Stimulated activated naive CD8-positive, alpha-beta T cell treated with anti-CD3 and anti-CD28 coated beads, Interleukin-15, amount 100 ng/mL, for 72 hours (primary cell): ENCODE results near the gene EFTUD2.
"Not testable (repeated sequence)": the region's sequence is repeated elsewhere in the genome, so short reads cannot be mapped to it uniquely, and the experiment has no call there.

Experiments used
- ATAC-seq: fragments of 150-1000 bp; cut with Tn5 transposase; 2 replicates; pipeline ENCODE4 v1.10.0; 2021; ENCODE audit warnings: mild to moderate bottlenecking, moderate library complexity
- DNase-seq, 2 donors: peaks; one replicate each; pipeline ENCODE4 v3.0.0; 2021 to 2022
- H3K27ac Mint-ChIP-seq, 2 donors: one replicate each; pipeline ENCODE4 v1.8.0; 2022; ENCODE audit warnings: mild to moderate bottlenecking in 2 of 2, mixed read lengths in 2 of 2, moderate library complexity in 2 of 2
- H3K27me3 Mint-ChIP-seq: one replicate; pipeline ENCODE4 v1.8.0; 2022; ENCODE audit warnings: mixed read lengths
- H3K4me1 Mint-ChIP-seq: one replicate; pipeline ENCODE4 v1.8.0; 2022; ENCODE audit warnings: mild to moderate bottlenecking, mixed read lengths
- H3K4me3 Mint-ChIP-seq, 2 donors: one replicate each; pipeline ENCODE4 v1.8.0; 2022; ENCODE audit warnings: mild to moderate bottlenecking in 2 of 2, mixed read lengths in 2 of 2, moderate library complexity in 1 of 2
- H3K9me3 Mint-ChIP-seq, 2 donors: one replicate each; pipeline ENCODE4 v1.8.0; 2022; ENCODE audit warnings: mixed read lengths in 2 of 2

Gene EFTUD2

DNA sequence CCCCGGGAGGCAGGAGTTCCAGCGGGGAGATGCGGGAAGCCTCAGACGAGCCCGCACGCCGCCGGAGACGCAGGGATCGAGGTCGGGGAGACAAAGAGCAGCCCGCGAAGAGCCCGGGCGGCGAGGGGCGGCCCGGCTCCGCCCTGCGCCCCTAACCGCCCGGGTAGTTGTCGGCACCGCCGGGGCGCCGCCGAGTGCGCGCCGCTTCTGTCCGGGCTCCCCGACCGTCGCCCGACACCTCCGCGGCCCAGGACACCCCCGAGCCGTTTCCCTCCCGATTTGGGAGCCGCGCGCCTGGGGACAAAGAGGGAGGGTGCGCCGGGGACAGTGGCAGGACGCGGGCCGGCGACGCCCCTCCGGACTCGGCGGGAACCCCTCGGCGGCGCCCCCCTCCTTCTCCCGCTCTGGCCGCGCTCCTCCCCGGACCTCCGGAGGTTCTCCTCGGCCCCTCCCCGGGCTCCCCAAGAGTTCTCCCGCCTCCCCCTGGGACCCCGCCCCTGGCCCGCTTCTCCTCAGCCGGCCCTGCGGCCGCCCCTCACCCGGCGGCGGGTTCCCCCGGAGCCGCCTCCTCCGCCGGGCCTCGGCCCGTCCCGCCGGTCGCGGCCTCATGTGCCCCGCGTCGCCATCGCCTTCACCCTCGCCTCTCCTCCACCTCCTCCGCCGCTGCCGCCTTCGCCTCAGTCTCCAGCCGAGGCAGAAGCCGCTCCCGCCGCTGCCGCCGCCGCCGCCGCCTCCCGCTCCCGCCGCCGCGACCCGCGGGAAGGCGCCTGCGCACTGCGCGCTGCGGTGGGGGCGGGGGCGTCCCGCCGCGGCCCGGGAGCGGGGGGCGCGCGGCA is 69.5 kb downstream of the EFTUD2 start, which contains the start of gene GJC1:
Gene GJC1 (minus strand): TSS at position 765 of the 836 bp plus-strand sequence. CDS start 24,470 bp downstream, outside the sequence.
- ATAC-seq = peak; percentile 81
- DNase-seq = peak; percentile 21 to 22
- Mint-ChIP-seq H3K9me3 (no peaks in the 10 kb centered on the region), H3K27ac (peak within 1 kb of the TSS; percentile 76 to 86), H3K4me3 (peak within 1 kb of the TSS; percentile 86 to 92), H3K4me1 (peaks cover 16% of the 10 kb centered on the region), H3K27me3 (peaks cover 61% of the 10 kb centered on the region)

DNA sequence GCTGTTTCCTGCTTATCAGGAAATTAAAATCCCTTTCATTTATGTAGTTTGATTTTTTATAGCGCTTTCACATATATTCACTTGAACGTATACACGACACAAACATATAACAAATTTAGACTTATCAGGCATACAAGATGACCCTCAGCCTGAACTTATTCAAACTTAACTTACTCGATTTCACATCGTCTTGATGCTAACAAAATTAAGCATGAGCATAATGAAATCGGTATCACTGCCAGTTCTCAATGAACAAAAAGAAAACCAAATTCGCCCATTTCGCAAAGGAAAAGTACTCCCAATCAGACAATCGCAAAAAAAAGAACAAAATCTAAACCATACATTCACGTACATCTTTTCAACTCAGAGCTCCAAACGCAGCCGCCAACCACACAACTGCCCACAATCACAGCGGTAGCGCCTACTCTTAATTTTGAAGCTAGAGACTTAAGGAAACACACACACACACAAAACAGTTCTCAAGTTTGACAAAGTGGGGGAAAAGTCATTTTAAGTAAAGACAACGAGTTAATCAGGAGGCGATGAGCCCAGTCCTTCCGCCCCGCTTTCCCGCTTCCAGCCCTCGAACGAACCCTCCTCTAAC is 70.2 kb downstream of the EFTUD2 start:
- H3K27me3 Mint-ChIP-seq = peaks cover 68% of the 10 kb centered on the region
- peak overlapping the region; percentile 76 to 86 for H3K27ac Mint-ChIP-seq
- H3K4me3 Mint-ChIP-seq = peak overlapping the region; percentile 86 to 92
- DNase-seq (peak in 1 of 2 donors; percentile 6), ATAC-seq (no peak)
- peaks cover 16% of the 10 kb centered on the region for H3K4me1 Mint-ChIP-seq
- no peaks in the 10 kb centered on the region for H3K9me3 Mint-ChIP-seq

DNA sequence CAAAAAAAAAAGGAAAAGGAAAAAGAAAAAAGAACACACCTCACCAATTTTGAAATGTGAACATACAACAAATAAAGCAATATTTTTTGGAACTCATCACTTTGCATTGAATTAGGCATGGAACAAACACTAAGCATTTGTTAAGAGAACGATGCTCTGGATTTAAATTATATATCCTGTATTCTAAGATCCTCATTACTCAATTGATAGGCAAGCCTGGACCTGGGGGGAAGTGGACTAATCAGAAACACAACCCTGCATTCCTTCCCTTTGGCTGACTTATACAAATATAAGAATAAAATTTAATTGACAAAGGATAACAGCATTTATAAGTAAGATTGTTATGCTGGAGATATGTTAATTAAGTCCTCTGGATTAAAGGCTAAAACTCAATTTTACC is 71.4 kb downstream of the EFTUD2 start:
- Mint-ChIP-seq H3K4me3 (no peak overlapping the region), H3K9me3 (no peaks in the 10 kb centered on the region), H3K27ac (no peak overlapping the region), H3K27me3 (peaks cover 72% of the 10 kb centered on the region), H3K4me1 (peaks cover 16% of the 10 kb centered on the region)
- no peak for DNase-seq
- no peak for ATAC-seq

DNA sequence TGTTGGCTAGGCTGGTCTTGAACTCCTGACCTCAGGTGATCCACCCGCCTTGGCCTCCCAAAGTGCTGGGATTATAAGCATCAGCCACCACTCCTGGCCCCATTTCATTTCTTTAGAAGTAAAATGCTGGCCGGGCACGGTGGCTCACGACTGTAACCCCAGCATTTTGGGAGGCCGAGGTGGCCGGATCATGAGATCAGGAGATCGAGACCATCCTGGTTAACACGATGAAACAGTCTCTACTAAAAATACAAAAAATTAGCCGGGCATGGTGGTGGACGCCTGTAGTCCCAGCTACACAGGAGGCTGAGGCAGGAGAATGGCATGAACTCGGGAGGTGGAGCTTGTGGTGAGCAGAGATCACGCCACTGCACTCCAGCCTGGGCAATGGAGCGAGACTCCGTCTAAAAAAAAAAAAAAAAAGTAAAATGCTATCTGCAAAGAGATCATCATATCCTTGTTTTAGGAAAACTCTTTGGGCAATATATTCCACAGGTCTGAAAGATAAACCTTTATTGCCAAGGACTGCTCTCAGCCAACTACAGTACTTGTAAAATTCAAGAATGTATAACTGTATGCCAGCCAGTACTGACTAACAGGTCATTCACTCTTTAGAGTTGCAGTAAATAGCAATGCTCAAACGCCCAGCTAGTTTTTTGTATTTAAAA is 73.0 kb downstream of the EFTUD2 start:
- ATAC-seq (no peak), DNase-seq (no peak)
- H3K27ac Mint-ChIP-seq = no peak overlapping the region
- H3K27me3 Mint-ChIP-seq = peaks cover 57% of the 10 kb centered on the region
- H3K9me3 Mint-ChIP-seq = no peaks in the 10 kb centered on the region
- H3K4me1 Mint-ChIP-seq = peaks cover 16% of the 10 kb centered on the region
- H3K4me3 Mint-ChIP-seq = no peak overlapping the region

DNA sequence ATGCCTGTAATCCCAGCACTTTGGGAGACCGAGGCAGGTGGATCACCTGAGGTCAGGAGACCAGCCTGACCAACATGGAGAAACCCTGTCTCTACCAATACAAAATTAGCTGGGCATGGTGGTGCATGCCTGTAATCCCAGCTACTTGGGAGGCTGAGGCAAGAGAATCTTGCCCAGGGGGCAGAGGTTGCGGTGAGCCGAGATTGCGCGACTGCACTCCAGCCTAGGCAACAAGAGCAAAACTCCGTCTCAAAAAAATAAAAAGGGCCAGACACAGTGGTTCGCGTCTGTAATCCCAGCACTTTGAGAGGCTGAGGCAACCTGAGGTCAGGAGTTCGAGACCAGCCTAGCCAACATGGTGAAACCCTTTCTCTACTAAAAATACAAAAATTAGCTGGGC is 74.0 kb downstream of the EFTUD2 start:
- not testable (repeated sequence) for H3K4me3 Mint-ChIP-seq, H3K9me3 Mint-ChIP-seq, H3K27ac Mint-ChIP-seq, ATAC-seq, DNase-seq
- peaks cover 12% of the 10 kb centered on the region for H3K4me1 Mint-ChIP-seq
- H3K27me3 Mint-ChIP-seq = peaks cover 47% of the 10 kb centered on the region

DNA sequence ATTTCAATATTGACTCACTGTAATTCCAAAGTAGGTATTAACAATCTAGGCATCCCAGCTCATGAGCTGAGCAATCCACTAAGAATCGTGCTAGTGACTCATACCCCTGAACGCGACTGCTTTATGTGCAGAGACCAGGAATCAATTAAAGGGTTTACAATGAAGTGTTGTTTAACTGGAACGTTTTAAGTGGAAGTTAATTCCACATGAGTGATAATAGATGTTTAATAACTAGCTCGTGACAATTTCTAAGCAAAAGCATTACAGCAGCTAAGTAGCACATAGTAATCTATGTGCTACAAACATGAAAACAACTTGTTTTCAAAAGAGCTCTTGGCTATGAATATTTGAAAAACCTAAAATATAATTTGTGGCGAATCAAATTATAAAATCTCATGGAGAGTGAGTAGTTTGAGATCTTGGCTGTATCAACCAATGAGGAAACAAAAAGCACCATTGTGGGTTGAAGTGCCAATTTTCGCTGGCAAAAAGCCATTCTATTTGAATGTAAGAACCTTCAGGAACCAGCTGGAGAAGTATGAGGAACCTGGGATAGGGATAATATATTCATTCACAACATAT is 78.5 kb downstream of the EFTUD2 start:
- no peak overlapping the region for H3K4me3 Mint-ChIP-seq

DNA sequence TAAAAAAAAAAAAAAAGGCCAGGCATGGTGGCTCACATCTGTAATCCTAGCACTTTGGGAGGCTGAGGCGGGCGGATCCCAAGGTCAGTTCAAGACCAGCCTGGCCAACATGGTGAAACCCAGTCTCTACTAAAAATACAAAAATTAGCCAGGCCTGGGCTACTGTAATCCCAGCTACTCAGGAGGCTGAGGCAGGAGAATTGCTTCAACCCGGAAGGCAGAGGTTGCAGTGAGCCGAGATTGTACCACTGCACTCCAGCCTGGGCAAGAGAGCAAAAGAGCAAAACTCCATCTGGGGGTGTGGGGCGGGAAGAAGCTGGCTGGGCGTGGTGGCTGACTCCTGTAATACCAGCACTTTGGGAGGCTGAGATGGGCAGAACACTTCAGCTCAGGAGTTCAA is 80.7 kb downstream of the EFTUD2 start:
- H3K9me3 Mint-ChIP-seq, H3K27ac Mint-ChIP-seq, H3K4me1 Mint-ChIP-seq, ATAC-seq, H3K4me3 Mint-ChIP-seq, H3K27me3 Mint-ChIP-seq, DNase-seq: not testable (repeated sequence)

More for the DNA sequence above, 78.5 kb downstream of the EFTUD2 start:
- H3K27ac Mint-ChIP-seq = no peak overlapping the region
- DNase-seq = no peak
- H3K9me3 Mint-ChIP-seq = no peaks in the 10 kb centered on the region
- H3K4me1 Mint-ChIP-seq = no peaks in the 10 kb centered on the region
- no peak for ATAC-seq
- peaks cover 15% of the 10 kb centered on the region for H3K27me3 Mint-ChIP-seq

DNA sequence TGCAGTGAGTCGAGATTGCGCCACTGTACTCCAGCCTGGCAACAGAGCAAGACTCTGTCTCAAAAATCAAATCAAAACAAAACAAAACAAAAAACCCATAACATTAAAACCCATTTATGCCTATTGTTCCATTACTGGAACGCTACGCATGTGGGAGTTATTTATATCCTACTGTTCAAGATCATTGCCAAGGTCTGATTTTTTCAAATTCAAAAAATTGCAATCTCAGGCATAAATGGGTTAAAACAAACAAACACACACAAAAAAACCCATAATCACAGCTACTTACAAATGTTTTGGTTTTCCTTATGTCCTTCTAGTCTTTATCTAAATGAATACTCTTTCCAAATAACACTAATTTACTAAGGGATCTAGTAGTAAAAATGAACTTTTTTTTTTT is 87.0 kb downstream of the EFTUD2 start:
- Mint-ChIP-seq H3K4me1 (no peaks in the 10 kb centered on the region), H3K27ac (no peak overlapping the region), H3K4me3 (no peak overlapping the region), H3K9me3 (no peaks in the 10 kb centered on the region), H3K27me3 (no peaks in the 10 kb centered on the region)
- ATAC-seq (no peak), DNase-seq (no peak)

DNA sequence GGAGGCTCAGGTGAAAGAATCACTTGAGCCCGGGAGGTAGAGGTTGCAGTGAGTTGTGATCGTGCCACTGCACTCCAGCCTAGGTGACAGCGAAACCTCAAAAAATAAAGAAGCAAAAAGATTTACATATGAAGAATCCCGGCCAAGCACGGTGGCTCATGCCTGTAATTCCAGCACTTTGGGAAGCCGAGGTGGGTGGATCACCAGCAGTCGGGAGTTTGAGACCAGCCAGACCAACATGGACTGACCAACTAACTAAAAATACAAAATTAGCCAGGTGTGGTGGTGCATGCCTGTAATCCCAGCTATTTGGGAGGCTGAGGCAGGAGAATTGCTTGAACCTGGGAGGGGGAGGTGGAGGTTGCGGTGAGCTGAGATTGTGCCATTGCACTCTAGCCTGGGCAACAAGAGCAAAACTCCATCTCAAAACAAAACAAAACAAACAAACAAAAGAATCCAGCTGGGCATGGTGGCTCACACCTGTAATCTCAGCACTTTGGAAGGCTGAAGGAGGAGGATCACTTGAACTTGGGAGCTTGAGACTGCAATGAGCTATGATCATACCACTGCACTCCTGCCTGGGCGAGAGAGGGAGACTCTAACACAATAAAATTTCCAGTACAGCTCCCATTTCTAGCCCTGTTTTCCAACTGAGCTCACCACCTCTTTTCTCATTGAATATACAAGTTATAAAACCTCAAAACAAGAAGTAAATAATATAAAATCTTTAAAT is 90.4 kb downstream of the EFTUD2 start:
- not testable (repeated sequence) for DNase-seq, ATAC-seq, H3K4me1 Mint-ChIP-seq, H3K27ac Mint-ChIP-seq, H3K27me3 Mint-ChIP-seq, H3K9me3 Mint-ChIP-seq, H3K4me3 Mint-ChIP-seq

DNA sequence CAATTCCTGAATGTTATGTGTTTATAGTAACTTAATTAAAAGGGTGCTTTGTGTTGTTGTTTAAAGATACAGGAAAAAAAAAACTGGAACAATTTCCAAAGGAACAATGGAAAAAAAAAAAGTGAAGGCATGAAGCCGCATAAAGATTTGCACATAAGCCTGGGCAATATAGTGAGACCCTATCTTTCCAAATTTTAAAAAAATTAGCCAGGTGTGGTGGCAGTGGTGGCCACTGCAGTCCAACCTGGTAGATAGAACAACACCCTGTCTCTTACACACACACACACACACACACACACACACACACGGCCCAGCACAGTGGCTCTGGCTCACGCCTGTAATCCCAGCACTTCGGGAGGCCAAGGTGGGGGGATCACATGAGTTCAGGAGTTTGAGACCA is 91.1 kb downstream of the EFTUD2 start:
- no peaks in the 10 kb centered on the region for H3K27me3 Mint-ChIP-seq
- DNase-seq = no peak
- H3K27ac Mint-ChIP-seq = no peak overlapping the region
- H3K4me3 Mint-ChIP-seq = no peak overlapping the region
- H3K9me3 Mint-ChIP-seq = no peaks in the 10 kb centered on the region
- ATAC-seq = no peak
- no peaks in the 10 kb centered on the region for H3K4me1 Mint-ChIP-seq

DNA sequence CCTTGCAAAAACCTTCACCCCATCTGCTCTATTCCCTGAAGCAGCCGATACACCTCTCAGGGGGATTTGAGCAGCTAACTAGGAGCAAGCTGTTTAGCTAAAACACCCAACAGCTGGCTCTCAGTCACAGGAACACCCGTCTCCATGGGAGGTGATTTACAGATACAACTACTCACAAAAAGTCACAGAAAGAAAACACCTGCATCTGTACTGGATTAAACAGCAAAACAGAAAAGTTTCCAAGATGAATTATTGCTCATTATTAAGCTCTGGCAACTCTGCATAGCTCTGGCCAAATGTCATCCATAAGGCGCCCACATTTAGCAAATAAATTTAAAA is 91.5 kb downstream of the EFTUD2 start:
- Mint-ChIP-seq H3K27me3 (no peaks in the 10 kb centered on the region), H3K27ac (no peak overlapping the region), H3K4me1 (no peaks in the 10 kb centered on the region), H3K4me3 (no peak overlapping the region), H3K9me3 (no peaks in the 10 kb centered on the region)
- no peak for ATAC-seq
- DNase-seq = no peak

DNA sequence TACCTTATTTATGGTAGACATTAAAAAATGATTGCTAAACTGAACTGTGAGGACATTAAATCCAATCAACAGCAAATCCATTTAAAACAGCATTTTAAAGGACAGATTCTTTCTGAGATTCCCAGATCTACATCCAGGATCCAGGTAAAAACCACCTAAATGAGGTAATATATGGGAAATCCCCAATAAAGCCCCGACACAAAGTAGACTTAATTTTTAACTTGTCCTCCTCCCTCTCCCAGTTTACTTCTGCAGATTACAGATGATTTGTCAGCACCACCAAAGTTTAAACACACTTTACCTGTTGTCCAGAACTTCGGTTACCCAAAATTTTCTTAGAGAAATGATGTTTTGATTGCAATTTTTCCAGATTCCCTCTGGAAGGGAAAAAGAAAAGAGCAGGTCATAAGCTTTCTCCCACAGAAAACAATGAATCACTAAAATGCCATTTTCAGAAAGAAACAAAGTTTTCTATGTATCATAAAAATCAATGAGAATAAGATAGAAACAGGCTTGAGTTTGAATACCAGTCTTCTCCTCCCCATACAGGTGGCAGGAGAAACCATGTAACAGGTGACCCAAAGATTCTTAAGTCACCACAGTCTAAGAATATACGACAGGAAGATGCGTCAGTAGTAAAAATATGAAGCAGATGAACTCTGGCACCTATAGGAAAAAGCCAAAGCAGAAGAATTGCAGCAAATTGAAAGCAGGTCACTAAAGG is 92.0 kb downstream of the EFTUD2 start:
- DNase-seq = no peak

DNA sequence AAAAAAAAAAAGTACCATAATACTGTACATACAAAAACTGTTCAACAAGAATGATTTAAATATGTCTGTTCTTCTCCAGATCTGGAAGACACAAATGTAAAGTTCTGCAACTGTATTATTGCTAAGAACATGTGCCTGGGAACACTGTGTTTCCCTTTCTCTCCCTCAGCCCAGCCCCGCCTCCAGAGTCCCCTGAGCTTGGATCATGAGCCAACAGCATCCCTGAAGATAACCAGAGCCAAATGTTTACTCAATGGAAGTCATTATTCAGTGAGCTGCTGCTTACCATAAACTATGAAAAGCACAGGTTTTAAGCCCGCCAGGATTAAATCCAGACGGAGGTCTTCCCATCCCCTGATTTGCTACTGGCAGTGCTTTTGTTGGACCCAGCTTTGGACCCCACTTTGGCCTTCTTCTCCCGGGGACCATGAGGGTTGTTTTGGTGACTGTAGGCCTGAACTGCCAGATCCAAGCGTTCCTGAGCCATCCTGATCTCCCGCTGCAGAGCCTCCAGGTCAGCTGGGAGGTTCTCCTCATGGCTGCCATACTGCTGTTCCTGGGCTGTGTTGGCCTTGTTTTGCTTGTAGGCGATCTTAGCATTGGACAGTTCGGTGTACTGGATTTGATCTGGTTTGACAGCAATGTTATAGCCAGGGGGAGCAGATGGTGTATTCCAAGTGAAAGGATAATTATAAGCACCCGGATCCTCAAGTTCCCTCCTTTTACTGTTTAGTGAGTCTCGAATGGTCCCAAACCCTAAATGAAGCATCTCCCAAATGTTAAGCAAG is 94.7 kb downstream of the EFTUD2 start:
- DNase-seq = no peak
- H3K4me3 Mint-ChIP-seq = no peak overlapping the region
- no peaks in the 10 kb centered on the region for H3K27me3 Mint-ChIP-seq
- no peak for ATAC-seq
- H3K27ac Mint-ChIP-seq = no peak overlapping the region
- H3K4me1 Mint-ChIP-seq = no peaks in the 10 kb centered on the region
- no peaks in the 10 kb centered on the region for H3K9me3 Mint-ChIP-seq

More for the DNA sequence above, 92.0 kb downstream of the EFTUD2 start:
- no peaks in the 10 kb centered on the region for H3K4me1 Mint-ChIP-seq
- no peak for ATAC-seq
- H3K4me3 Mint-ChIP-seq = no peak overlapping the region
- H3K27me3 Mint-ChIP-seq = no peaks in the 10 kb centered on the region
- H3K27ac Mint-ChIP-seq = no peak overlapping the region
- no peaks in the 10 kb centered on the region for H3K9me3 Mint-ChIP-seq

DNA sequence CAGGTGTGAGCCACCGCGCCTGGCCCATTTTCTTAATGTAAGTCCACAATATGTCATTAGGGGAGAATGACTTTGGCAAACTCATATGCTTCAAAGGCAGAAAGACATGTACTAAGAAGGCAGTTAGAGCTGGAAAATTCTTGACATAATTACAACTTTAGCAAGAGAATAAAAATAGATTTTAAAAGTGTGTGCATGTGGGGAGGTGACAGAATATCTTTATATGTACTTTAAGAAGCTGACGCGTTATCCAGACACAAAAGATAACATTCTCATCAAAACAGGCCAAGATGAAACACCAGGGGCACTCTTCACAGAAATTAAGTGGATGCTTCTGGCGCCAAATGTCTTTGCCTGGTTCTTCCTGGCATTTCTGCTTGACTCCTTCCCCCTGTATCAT is 97.4 kb downstream of the EFTUD2 start:
- H3K27ac Mint-ChIP-seq = peak overlapping the region in 1 of 2 donors; percentile 68
- H3K4me3 Mint-ChIP-seq = no peak overlapping the region
- DNase-seq (no peak), ATAC-seq (no peak)
- no peaks in the 10 kb centered on the region for H3K27me3 Mint-ChIP-seq
- H3K9me3 Mint-ChIP-seq = no peaks in the 10 kb centered on the region
- no peaks in the 10 kb centered on the region for H3K4me1 Mint-ChIP-seq
